HG02610 (cell line): ENCODE results near the gene SSC5D.

Experiments
- ATAC-seq: cut with Tn5 transposase; IDR thresholded peaks from one replicate; pipeline ENCODE4 v1.9.1; 2021; ENCODE audit warnings: mild to moderate bottlenecking, moderate library complexity; ENCODE audit not compliant: unreplicated experiment

The SSC5D gene

GRCh38 chr19:55454787-55455243 lies 33.4 kb upstream of the SSC5D start:
- ATAC-seq = no peak

DNA sequence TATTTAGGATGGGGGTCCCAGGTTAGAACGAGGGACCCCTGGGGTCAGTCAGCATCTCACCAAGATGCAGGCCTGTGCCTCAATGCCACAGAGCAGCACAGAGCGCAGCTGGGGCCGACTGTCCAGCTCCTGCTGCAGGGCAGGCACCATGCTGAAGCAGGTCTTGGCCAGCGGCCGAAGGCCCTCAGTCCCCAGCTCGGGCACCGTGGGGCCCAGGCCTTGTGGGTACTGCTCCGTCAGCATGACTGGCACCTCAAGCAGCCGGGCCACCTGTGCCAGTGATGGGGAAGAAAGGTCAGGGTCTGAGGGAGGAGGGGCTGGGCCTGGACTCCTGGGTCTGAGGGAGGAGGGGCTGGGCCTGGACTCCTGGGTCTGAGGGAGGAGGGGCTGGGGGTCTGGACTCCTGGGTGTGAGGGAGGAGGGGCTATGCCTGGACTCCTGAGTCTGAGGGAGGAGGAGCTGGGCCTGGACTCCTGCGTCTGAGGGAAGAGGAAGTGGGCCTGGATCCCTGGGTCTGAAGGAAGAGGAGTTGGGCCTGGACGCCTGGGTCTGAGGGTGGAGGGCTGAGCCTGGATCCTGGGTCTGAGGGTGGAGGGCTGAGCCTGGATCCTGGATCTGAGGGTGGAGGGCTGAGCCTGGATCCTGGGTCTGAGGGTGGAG lies 32.5 kb upstream of the SSC5D start:
- no peak for ATAC-seq

DNA sequence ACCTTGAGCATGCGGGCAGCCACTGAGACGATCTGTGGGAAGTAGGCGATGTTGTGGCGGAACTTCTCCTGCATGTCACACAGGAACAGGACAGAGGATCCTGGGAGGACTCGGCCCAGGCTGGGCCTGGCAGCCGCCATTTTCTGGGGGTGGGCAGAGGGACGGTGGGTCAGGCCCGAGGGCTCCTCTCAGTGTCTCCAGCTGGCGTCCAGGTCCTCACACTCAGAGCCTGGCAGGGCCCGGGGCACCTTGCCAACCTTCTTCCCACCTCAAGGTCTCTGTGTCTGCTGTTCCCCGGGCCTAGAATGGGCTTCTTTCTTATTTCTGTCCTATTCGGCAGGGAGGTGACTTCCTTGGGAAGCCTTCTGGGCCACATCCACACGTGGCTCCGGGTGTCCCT lies 31.9 kb upstream of the SSC5D start:
- no peak for ATAC-seq

- ATAC-seq = no peak
Measured at GRCh38 chr19:55457683-55458457, 30.4 kb upstream of the SSC5D start.

DNA sequence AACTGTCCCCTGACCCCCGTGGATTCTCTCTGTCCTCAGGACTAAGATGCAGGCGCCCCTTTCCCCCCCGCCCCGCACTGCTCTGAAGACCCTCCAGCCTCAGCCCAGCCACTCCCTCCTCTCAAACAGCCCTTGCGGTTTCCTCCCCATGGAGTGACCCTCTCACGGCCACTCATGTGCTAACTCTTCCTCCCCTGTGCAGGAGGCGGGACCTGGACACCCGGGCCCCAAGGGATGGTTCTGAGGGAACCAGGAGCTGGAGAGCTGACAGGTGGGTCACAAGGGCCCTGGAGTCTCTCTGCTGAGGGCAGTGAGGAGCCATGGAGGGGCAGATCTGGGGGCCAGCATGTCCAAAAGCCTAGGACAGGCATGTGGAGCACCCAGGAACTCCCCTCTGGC lies 28.7 kb upstream of the SSC5D start:
- ATAC-seq = no peak

- no peak for ATAC-seq
Measured at GRCh38 chr19:55459950-55460657, 28.1 kb upstream of the SSC5D start.

GRCh38 chr19:55460670-55461258 lies 27.5 kb upstream of the SSC5D start:
- ATAC-seq = no peak

GRCh38 chr19:55461259-55461973 lies 26.8 kb upstream of the SSC5D start, which contains the start of gene ISOC2:
Gene ISOC2 (minus strand): TSS chr19:55461642. CDS start chr19:55456486, 5,156 bp downstream.
- ATAC-seq = peak; percentile 95

DNA sequence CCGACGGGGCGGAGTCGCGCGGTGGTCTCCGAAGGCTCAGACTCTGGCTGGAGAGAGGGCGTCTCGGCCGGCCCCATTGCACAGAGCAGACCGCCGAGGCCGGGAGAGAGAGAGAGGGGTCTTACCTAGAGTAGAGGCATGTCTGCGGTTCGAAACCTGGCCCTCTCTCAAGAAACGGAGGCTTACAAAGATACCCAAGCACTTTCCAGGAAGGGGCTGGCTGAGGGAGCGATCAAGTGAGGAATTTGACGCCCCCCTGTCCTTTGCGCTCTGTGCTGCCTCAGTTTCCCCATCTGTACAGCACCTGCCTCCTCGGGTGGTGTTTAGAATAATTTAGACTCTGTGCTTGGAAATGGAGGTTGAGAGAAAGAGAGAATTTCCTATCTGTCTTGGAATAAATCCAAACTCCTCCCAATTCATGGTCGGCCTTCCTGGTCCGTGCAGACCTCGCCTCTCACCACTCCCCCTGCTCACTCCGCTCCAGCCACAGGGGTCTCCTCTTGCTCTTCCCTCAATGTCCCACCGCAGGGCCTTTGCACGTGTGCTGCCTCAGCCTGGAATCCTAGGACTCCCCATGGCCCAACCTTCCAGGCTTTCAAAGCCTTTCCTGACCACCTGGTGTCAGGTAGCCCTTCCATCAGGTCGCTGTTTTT lies 26.1 kb upstream of the SSC5D start:
- no peak for ATAC-seq

- no peak for ATAC-seq
Measured at GRCh38 chr19:55462722-55463121, 25.5 kb upstream of the SSC5D start.

DNA sequence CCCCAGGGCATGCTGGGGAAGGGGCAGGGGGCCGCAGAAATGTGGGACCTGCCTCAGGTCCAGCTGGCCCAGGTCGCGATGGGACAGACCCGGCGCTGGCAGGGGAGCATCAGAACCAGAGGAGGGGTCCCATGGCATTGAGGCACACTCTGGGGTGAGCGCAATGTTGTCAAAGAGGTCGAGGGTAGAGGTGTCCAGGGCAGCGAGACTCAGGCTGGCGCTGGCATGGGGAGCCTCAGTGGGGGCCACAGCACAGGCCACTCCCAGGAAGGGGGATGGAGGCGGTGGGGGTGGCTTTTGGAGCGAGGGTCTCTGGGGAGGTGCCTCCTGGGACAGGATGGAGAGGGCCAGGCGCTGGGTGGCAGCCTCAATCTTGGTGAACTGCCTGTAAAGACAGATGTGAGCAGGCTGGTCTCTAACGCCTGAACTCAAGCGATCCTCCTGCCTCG lies 24.6 kb upstream of the SSC5D start:
- ATAC-seq = no peak

DNA sequence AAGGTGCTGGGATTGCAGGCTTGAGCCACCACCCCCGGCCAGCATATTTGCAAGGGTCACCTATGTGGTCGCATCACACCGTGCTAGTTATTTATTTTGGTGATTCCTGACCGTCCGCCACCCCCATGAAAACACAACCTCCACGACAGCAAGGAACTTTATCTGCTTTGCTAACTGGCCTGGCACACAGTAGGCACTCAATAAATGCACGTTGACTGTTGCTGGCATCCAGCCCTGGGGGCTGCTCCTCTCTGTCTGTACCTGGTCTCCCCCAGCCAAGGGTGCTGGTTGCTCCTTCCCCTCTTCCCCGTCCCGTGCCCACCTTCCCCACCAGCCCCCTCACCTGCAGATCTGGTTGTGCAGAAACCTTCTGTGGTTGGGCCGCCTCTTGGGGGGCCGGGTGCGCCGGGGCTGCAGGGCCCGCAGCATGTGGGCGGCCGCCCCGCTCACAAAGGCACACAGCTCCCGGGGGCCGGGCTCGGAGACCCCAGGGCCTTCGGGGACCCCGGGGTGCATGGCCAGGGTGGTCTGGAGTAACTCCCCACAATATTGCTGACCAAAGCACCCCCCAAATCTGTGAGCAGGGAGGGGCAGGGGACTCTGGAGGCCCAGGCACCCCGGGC lies 24.1 kb upstream of the SSC5D start:
- no peak for ATAC-seq

DNA sequence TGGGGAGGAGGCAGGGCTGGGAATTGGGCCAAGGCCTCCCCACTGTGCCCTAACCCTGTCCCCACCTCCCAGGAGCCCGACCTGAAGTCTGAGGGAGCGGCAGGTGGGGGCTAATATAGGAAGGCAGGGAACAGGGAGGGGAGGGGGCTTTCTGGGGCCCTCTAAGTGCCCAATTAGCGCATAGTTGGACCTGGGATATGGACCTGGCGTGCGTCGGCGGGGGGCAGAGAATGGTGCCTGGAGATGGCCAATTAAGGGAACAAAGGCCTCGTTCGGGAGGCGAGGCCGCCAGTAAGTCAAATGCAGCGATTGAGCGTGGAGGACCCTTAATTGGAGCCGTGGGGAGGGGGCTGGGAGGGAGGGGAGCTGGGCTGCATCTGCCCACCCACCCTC lies 23.6 kb upstream of the SSC5D start, which contains the start of gene C19orf85:
C19orf85 (minus strand) TSS at position 90 of the 393 bp plus-strand sequence. CDS start 197 bp downstream, outside the sequence.
- no peak for ATAC-seq

DNA sequence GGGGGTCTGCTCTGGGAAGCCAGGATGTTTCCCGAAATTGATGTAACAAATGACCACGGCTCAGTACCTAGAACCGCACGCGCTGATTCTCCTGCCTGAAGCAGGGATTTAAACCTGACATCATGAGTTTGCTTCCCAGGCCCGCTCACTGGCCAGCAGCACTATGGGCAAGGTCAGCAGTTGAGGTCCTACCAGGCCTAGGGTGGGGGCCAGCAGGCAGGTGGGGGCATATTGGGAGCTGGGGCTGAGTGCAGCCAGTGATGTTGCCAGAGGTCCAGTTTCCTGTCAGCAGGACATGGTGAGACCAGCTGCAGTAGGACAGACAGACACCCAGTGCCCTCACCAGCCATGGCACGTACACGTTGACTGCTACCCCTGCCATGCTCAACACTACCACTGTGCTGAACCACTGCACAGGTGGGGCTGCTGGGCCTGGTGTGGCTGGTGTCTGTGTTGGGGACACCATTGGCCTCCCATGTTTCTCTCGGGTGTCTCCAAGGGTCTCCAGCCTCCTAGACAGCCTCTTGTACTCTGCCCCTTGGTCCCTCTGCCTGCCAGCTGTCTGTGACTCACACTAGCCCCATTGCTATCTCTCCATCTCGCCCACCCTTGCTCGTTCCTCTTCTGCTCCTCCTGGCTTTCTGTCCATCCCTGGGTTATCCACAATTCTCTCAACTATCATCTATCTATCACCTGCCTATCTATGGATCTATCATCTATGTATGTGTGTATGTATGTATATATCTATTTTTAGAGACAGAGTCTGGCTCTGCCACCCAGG lies 22.6 kb upstream of the SSC5D start:
- no peak for ATAC-seq

- ATAC-seq = no peak
Measured at GRCh38 chr19:55466241-55466614, 22.0 kb upstream of the SSC5D start.

- ATAC-seq = peak; percentile 57
Measured at GRCh38 chr19:55467236-55468053, 20.8 kb upstream of the SSC5D start.

DNA sequence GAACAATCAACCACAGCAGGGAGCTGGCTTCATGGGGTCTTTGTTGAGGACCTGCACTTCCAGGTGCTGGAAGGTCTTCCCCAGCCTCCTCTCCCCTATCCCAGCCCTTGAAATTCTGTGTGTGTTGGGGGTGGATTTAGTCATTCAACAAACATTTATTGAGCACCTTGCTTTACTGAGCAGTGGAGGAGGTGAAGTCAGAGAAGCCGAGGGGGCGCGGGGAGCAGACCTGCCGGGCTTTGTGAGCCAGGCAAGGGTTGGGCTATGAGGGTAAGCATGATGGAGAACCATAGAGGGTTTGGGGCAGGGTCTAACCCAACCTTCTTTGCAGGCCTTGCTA lies 20.2 kb upstream of the SSC5D start:
- no peak for ATAC-seq

DNA sequence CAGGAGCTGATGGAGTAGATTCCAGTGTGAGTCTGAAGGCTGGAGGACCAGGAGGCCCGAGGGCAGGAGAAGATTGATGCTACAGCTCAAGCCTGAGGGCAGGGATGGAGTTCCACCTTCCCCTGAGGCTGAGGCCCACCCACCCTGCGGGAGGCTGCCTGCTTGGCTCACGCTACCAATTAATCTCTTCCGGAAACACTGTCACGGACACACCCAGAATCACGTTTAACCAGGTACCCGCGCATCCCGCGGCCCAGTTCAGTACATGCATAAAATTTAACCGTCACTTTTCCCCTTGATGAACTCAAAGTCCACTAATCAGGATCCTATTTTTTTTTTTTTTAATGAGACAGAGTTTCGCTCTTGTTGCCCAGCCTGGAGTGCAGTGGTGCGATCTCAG lies 17.0 kb upstream of the SSC5D start:
- no peak for ATAC-seq
